HG03378 (cell line): ENCODE measurements around the gene IL21R.
"Not testable (repeated sequence)": the region's sequence is repeated elsewhere in the genome, so short reads cannot be mapped to it uniquely, and the experiment has no call there.

Source experiments
- ATAC-seq: cut with Tn5 transposase; IDR thresholded peaks from one replicate; pipeline ENCODE4 v1.9.1; 2021; ENCODE audit warnings: mild to moderate bottlenecking, moderate library complexity; ENCODE audit not compliant: unreplicated experiment

Gene IL21R

DNA sequence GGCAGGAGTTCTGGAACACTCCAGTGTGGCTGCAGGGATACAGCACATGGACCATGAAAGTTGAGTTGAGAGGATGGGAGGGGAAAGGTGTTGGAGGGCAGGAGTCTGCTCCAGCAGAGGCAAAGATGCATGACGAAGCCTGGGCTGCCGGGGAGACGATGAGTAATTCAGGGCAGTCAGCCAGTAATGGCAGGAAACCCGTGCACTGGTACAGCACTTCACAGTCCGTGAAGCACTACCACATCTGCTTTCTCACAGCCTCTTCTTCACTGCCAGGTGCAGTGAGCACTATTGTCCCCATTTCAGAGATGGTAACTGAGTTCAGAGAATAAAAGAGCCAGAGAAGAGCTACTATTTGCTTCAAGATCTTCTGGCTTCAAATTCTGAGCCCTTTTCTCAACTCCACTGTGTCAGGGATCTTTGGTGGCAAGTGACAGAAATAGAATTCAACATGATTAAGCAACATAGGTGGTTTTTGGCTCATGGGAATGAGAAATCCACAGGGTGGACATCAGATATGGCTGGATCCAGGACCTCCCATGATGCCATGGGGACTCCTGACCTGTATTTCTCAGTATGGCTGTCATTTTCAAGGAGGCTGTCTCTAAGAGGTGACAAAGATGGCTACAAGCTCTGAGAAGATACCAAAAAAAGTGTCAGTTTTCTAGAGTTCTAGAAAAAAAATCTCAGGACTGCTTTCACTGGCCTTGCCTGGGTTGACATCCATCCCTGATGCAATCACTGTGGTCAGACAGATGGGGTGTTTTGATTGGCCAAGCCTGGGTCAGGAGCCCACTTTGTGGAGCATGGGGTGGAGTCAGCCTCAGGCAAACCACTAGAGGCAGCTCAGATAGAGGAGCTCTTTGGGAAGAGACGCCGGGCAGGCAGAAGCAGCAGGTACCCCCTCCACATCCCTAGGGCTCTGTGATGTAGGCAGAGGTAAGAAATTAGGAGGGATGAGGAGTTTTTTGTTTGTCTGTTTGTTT, 24.7 kb downstream of the IL21R start:
- ATAC-seq: peak; percentile 80

DNA sequence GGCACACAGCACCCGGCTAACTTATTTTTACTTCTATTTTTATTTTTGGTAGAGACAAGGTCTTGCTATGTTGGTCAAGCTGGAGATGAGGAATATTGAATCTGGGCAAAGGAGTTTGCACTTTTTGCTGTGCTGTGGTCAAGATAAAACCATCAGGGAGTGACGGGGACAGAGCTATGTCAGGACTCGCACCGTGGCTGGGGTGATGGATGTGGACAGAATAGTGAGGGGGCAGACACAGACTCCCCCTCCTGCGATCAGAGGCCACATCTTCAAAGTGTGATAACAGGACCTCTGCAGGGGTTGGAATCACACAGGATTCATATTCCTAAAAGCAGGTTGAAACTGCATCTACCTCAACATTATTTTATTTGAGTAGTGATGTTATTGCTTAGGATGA, 25.6 kb downstream of the IL21R start:
- no peak for ATAC-seq

DNA sequence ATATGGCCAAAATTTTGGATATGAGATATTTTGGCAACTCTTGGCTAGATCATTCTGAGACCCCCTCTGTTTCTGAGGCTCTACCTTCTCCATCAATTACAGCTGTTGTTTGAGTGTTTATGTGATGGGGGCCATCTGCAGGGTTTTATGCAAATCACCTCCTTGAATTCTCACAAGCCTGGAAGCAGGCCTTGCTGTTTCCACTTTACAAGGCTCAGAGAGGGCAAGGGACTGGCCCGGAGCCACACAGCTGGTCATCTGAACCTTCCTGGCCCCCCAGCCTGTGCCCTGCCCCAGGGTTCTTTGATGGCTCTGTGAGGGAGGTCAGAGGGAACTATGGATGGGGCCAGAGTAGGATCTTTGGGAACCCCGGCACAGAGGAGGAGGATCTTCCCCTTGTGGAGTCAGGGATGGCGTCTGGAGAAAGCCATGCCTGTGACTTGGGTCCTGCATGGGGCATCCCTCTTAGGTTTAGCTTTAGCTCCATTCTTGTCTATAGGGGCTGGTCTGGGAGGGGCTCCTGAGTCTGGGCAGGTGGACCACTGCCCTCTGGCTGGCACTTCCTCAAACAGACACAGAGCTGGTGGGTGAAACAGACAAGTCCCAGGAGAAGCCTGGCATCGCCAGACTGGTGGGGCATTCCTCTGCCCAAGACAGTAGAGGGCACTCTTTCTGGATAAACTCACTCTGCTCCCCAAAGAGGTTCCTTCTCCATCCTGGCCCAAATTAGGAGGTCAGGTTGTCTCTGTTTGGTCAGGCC, 26.2 kb downstream of the IL21R start:
- no peak for ATAC-seq

DNA sequence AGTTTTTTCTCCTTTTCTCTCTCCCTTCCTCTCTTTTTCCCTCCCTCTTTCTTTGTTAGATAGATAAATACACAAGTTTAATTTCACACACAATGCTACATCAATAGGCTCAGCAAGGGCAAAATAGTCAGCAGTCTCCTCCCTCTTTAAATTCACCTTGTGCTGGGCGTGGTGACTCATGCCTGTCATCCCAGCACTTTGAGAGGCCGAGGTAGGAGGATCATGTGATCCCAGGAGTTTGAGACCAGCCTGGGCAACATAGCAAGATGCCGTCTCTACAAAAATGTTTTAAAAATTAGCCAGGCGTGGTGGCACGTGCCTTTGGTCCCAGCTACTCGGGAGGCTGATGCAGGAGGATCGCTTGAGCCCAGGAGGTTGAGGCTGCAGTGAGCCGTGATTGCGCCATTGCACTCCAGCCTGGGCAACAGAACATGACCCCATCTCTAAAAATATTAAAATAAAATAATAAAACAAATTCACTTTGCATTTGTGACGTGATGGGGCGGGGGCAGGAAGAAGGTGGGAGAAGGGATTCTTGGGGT, 27.4 kb downstream of the IL21R start:
- ATAC-seq: no peak

DNA sequence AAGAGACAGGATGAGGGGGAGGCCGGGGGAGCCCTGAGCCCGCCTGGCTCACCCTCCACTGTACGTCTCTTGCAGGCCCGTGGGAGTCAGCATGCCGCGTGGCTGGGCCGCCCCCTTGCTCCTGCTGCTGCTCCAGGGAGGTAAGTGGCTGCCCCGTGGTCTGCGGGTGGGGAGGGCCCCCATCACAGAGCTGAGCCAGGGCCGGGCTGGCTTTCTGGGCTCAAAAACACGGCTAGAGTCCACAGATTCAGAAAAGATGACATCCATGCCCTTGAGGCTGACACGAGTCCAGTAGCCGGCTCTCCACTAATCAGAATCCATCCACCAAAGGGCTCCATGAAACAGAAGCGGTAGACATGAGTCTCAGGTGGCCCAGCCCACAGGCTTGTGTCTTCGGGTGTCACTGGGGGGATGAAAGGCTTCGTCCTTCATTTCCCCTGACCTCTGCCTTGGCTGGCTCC, 28.0 kb downstream of the IL21R start:
- ATAC-seq: no peak

DNA sequence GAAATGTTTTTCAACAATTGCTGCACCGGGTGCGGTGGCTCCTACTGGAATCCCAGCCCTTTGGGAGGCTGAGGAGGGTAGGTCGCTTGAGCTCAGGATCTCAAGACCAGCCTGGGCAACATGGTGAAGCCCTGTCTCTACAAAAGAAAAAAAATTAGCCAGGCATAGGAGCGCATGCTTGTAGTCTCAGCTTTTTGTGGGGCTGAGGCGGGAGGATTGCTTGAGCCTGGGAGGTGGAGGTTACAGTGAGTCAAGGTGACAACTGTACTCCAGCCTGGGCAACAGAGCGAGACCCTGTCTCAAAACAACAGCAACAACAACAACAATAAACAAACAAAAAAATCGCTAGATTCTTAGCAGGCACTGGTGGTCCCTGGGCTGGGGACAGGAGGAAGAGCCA, 28.5 kb downstream of the IL21R start:
- ATAC-seq: no peak

DNA sequence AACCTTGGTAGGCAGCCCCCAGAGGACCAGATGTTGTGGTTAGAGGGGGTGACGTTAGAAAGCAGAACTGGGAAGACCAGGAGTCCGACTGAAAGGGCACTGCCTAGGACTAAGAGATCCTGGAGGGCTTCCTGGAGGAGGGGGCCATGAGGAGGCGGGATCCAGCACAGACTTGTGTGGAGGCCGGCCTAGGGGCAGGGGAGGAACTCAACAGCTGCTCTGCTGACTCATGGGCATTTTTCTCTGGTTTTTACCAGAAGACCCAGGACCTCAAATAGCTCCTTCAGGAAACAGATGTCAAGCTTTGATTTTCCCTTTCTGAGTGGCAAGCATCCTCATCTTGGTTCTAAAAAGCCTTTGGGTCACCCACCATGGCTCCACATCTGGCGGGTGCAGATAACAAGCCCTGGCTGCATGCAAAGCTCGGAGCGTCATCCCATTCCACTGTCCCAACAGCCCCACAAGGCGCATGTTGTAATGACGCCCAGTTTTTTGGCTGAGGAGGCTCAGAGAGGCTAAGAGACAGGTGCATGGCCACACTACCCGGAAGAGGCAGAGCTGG, 29.0 kb downstream of the IL21R start:
- ATAC-seq: no peak

DNA sequence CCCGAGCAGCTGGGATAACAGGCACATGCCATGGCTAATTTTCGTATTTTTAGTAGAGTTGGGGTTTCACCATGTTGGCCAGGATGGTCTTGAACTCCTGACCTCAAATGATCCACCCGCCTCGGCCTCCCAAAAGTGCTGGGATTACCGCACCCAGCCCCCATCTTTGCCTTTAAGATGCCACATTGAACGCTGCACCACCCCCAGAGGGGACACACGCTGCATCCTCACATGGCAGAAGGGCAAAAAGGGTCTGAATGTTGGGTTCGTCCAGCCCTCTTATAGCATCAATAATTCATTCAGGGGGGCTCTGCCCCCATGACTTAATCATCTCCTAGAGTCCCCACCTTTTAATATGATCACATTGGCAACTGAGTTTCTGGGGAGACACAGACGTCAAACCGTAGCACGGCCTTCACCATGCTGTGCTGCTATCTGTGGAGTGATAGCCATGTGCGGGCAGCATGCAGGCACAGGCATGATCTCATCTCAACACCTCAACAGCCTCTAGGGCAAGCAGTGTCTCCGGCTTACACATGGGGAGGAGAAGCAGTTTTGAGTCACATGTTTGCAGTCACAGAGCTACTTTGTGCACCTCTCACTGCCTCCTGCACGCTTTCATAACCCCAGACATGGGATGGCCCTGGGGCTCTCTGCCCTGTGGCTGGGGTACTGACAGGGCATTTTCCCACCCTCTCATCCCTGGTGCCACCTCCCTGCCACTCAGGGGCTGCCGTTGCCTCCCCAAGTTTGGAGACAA, 30.0 kb downstream of the IL21R start:
- ATAC-seq: no peak

DNA sequence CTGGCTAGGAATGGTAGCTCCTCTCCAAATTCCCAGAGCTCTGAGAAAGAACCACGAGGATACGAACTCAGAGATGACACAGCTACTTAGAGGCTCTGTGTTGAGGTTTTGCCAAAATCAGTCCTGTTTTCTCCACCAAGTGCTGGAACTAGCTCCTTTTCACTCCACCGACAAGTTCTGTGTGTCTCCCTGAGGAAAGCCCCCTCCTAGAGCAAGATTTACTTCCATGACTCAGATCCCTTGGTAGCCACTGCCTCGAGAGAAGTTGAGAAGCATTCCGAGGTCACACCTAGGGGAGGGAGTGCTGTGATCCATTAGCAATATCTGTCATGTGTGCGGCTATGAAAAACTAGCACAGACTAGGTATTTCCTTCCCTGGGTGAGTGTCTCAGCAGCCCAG, 30.6 kb downstream of the IL21R start:
- no peak for ATAC-seq

DNA sequence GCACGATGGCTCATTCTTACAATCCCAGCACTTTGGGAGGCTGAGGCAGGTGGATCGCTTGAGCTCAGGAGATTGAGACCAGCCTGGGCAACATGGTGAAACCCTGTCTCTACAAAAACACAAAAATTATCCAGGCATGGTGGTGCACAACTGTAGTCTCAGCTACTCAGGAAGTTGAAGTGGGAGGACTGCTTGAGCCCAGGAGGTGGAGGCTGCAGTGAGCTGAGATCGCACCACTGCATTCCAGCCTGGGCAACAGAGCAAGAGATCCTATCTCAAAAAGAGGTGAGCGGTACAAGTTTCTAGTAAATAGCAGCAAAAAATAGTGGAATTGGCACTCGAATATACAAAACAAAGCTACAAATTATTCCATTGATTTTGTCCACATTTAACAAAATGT, 31.2 kb downstream of the IL21R start:
- ATAC-seq: not testable (repeated sequence)

DNA sequence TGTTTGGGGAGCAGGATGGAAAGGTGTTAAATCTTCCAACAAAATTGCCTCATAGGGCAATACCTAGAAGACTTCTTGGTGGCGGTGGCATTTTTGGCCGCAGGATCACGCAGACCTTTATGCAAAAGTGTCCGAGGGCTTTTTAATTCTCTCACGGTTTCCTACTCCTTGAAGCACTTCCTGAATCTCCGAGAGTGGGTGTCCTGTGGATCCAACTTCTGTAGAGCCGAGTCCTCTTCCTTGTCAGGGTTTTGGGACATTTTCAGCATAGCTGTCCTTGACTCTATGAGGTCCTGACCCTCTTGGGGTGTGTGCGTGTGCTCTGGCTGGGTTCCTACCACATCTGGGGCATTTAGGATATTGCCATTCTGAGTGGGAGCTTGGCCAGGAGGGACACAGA, 31.7 kb downstream of the IL21R start:
- no peak for ATAC-seq

DNA sequence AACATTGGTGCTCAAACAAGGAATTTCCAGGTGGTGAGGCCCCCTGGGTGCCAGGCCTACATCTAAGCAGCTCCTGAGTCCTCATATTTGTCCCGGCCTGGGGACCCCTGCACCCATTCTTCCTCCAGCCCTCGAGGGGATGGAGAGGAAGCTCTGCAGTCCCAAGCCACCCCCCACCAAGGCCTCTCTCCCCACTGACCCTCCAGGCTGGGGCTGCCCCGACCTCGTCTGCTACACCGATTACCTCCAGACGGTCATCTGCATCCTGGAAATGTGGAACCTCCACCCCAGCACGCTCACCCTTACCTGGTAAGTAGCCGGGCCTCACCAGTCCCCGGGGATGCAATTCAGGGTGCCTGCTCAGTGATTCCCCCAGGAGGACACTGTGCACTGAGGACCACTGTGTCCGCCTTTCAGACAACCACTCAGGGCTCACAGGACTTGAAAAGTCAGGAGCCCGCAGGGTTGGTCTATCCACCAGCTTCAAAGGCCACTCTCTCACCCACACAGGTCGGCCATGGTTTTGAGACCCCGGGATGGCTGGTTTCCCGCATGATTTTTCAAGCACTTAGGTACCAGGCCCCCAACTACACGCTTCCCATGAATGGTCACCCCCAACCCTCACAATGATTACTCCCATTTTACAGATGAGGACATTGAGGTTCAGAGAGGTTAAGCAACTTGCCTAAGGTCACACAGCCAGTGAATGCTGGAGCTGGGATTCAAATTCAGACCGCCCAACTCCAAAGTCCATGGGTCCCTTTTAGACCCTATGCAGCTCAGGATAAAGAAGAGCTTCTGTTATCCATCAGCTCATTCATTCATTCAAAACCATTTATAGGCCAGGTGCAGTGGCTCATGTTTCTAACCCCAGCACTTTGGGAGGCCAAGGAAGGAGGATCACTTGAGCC, 32.4 kb downstream of the IL21R start:
- ATAC-seq: no peak

DNA sequence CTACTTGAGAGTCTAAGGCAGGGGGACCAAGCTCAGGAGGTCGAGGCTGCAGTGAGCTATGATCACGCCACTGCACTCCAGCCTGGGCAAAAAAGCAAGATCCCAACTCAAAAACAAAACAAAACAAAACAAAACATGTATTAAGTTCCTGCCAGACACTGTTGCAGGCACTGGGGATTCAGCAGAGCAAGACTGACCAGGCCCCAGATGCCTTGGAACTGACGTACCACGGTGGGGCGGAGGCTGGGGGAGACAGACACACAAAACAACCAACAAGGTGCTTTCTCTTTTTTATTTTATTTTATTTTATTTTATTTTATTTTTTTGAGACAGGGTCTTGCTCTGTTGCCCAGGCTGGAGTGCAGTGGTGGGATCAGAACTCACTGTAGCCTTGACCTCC, 33.2 kb downstream of the IL21R start:
- ATAC-seq: not testable (repeated sequence)

DNA sequence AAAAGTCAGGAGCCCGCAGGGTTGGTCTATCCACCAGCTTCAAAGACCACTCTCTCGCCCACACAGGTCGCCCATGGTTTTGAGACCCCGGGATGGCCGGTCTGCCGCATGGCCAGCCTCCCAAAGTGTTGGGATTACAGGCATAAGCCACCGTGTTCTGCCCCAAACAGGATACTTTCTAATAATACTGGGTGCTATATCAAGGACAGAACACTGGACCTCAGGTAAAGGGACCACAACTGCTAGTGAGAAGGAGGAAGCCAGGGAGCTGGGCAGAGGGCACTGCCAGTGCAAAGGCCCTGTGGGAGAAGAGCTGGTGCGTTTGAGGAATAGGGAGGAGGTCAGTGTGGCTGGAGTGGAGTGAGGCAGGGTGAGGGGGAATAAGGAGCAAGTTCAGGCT, 34.1 kb downstream of the IL21R start:
- ATAC-seq: no peak

DNA sequence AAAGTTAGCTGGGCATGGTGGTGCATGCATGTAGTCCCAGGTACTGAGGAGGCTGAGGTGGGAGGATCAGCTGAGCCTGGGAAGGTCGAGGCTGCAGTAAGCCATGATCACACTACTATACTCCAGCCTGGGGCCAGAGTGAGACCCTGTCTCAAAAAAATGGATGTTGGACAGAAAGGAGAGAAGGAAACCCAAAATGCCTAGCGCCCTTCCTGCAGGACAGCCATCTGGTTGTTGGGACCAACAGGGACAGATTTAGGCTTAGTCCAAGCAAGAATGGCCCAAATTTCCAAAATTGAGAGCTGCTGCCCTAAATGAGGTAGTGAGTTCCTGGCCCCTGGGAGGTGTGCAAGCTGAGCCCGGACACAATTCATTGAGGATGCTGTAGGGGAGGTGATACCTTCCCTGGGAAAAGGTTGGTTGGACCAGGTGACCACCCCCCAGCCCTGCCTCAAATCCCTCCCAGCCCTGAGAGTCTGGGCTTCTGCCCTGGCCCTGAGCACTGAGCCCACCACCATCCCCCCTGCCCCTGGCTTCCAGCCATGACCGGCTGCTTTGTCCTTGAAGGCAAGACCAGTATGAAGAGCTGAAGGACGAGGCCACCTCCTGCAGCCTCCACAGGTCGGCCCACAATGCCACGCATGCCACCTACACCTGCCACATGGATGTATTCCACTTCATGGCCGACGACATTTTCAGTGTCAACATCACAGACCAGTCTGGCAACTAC, 35.1 kb downstream of the IL21R start:
- no peak for ATAC-seq

DNA sequence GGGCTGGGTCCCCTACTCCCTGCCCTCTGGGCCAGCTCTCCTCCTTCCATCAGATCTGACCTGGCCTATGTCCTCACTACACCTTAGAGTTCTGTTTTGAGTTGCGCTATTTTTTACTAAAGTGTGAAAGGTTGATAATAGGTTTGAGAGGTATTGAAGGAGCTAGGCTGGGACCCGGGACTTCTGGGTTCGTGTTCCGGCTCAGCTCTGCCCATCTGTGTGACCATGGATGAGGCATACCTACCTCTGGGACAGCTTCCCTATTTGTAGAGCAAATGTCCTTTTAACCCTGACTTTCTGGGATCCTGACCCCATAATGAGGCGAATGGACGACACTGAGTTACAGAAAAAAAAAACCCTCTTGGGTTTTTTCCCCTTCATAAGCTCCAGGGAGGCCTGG, 36.0 kb downstream of the IL21R start:
- no peak for ATAC-seq

DNA sequence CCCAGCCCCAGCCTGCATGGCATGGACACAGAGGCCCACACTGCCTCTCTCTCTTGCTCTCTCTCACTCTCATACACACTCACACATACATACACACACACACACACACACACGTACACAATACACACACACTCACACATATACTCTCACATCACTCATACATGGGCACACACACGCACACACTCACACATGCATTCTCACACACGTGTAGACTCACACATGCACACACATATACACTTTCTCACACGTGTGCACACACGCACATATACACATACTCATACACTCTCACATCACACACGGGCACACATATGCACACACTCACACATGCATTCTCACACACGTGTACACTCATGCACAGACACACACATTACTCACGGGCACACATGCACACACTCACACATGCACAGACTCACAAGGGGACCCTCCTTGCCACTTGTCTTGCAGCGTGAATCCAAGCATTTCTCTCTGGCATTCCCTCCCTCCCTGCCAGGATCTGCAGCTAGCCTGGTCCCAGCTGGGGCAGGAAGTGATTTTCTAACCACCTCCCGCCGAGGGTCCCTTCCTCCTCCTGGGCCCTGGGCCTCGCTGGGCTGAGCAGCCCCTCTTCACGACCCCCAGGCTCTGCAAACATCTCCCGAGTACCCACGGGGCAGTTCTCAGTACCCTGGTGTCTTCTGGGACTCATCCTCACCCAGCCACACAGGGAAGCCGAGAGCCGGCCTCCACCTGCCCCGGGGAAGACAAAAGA, 37.5 kb downstream of the IL21R start:
- ATAC-seq: no peak

DNA sequence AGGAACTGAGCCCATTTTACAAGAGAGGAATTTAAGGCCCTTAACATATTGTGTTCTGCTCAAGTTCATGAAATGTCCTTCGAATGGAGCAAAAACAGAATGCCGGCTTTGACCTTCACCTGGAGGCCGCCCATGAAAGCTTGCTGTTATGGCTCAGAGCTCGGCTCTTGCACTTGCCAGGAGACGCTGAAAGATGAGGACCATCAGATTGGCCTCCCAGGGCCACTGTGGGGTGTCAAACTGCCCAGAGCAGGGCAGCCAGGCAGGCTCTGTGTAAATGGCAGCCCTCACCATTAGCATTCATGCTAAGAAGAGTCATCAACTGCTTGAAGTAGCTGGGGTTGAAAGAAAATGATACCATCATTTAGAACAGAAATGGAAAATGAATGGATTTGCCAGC, 39.3 kb downstream of the IL21R start:
- no peak for ATAC-seq
